ENCODE measurements around the gene RHEBL1.

GRCh38 chr12:49046129-49046895 lies 23.5 kb downstream of the RHEBL1 start:
- TF ChIP-seq CTCF (IDR thresholded peaks at IDR 0.05 in 4 of 5, conservative IDR thresholded peaks at IDR 0.05 in 1 of 5), result no peak
- no peak for TF ChIP-seq POLR2A (IDR thresholded peaks at IDR 0.05)

Data from gastrocnemius medialis (tissue), 4 donors.